Measurements from ENCODE around the gene ATP5F1E.

ATP5F1E gene

GRCh38 chr20:59030911-59031563 lies 1.1 kb downstream of the ATP5F1E start:
- H3K4me3 ChIP-seq (replicated peaks; ENCODE audit: low read depth, low read length) = peak overlapping the region; percentile 94
- no peak for DNase-seq (ENCODE audit: extremely low read depth, insufficient read length)
- no peaks in the 10 kb centered on the region for H3K27me3 ChIP-seq (replicated peaks; ENCODE audit: control insufficient read depth, insufficient read depth, low read length)
- peaks cover 15% of the 10 kb centered on the region for H3K36me3 ChIP-seq (ENCODE audit: control insufficient read depth, insufficient read depth, low read length)
- TF ChIP-seq, protein P1, sequence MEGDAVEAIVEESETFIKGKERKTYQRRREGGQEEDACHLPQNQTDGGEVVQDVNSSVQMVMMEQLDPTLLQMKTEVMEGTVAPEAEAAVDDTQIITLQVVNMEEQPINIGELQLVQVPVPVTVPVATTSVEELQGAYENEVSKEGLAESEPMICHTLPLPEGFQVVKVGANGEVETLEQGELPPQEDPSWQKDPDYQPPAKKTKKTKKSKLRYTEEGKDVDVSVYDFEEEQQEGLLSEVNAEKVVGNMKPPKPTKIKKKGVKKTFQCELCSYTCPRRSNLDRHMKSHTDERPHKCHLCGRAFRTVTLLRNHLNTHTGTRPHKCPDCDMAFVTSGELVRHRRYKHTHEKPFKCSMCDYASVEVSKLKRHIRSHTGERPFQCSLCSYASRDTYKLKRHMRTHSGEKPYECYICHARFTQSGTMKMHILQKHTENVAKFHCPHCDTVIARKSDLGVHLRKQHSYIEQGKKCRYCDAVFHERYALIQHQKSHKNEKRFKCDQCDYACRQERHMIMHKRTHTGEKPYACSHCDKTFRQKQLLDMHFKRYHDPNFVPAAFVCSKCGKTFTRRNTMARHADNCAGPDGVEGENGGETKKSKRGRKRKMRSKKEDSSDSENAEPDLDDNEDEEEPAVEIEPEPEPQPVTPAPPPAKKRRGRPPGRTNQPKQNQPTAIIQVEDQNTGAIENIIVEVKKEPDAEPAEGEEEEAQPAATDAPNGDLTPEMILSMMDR (IDR thresholded peaks at IDR 0.05; ENCODE audit: insufficient read depth, low read length, poor library complexity, severe bottlenecking) = no peak

GRCh38 chr20:59028812-59029211 lies 3.3 kb downstream of the ATP5F1E start:
- peak overlapping the region; percentile 10; the same call in 1 of the 2 replicates for H3K4me3 ChIP-seq (replicated peaks; ENCODE audit: low read depth, low read length)
- no peak for DNase-seq (ENCODE audit: extremely low read depth, insufficient read length)
- TF ChIP-seq, protein P1 (IDR thresholded peaks at IDR 0.05; ENCODE audit: insufficient read depth, low read length, poor library complexity, severe bottlenecking) = no peak
- no peaks in the 10 kb centered on the region for H3K27me3 ChIP-seq (replicated peaks; ENCODE audit: control insufficient read depth, insufficient read depth, low read length)
- H3K36me3 ChIP-seq (ENCODE audit: control insufficient read depth, insufficient read depth, low read length) = peaks cover 20% of the 10 kb centered on the region

- TF ChIP-seq, protein P1 (IDR thresholded peaks at IDR 0.05; ENCODE audit: insufficient read depth, low read length, poor library complexity, severe bottlenecking) = no peak
- Histone ChIP-seq H3K4me3 (replicated peaks; ENCODE audit: low read depth, low read length) (no peak overlapping the region), H3K36me3 (ENCODE audit: control insufficient read depth, insufficient read depth, low read length) (peaks cover 26% of the 10 kb centered on the region), H3K27me3 (replicated peaks; ENCODE audit: control insufficient read depth, insufficient read depth, low read length) (no peaks in the 10 kb centered on the region)
- DNase-seq (ENCODE audit: extremely low read depth, insufficient read length) = no peak
These were observed 4.3 kb downstream of the ATP5F1E start for GRCh38 chr20:59027741-59028320.

DNA sequence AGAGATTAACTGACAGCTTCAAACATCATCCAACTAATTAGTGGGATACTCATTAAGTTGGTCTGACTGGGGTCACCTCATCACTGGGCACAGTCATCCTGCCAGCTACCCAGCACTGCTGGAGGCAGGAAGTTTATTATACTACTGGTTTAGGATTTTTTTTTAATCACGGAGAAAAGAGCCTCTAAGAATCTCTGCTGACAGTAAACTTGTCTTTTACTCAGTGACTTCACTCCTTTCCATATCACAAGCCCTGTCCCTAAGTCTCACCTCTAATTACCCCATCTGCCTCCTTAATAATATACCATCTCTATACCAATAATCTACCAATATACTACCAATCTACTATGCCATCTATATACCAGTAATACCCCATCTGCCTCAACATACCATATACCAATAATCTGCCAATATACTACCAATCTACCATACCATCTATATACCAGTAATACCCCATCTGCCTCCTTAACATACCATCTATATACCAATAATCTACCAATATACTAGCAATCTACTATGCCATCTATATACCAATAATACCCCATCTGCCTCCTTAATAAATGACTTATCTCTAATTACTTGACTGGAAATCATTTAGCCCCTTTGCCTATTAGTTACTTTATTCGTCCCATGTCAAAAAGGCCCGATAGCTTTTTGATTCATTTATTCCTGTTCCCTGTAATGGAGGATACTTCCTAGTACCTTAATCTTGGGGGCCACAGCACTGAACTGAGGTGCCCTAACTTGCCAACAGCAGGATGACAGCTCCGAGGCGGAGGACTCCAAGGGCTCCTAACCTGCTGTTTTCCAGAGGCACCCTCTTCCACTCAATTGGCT lies 5.0 kb downstream of the ATP5F1E start:
- no peak for DNase-seq (ENCODE audit: extremely low read depth, insufficient read length)
- Histone ChIP-seq H3K27me3 (replicated peaks; ENCODE audit: control insufficient read depth, insufficient read depth, low read length) (no peaks in the 10 kb centered on the region), H3K36me3 (ENCODE audit: control insufficient read depth, insufficient read depth, low read length) (peaks cover 28% of the 10 kb centered on the region), H3K4me3 (replicated peaks; ENCODE audit: low read depth, low read length) (no peak overlapping the region)
- TF ChIP-seq, protein P1 (IDR thresholded peaks at IDR 0.05; ENCODE audit: insufficient read depth, low read length, poor library complexity, severe bottlenecking) = no peak

DNA sequence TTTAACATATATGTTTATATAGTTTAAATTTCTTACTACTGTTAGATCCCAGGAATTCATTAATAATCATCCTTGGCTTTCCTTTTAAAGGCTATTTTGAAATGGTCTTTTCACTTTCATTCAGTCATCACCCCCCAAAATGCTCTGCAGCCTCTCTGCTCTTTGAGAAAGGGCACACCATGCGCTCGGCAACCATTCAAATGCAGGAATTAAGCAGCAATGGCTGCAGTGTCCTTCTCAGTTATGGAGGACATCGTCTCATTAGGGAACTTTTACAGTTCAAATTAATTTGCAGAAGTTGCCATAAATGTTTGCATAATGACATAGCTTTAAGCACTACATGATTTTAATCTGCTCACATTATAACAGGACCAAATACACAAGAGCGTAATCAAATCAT lies 6.6 kb downstream of the ATP5F1E start:
- Histone ChIP-seq H3K4me3 (replicated peaks; ENCODE audit: low read depth, low read length) (no peak overlapping the region), H3K27me3 (replicated peaks; ENCODE audit: control insufficient read depth, insufficient read depth, low read length) (no peaks in the 10 kb centered on the region), H3K36me3 (ENCODE audit: control insufficient read depth, insufficient read depth, low read length) (peaks cover 28% of the 10 kb centered on the region)
- no peak for DNase-seq (ENCODE audit: extremely low read depth, insufficient read length)
- TF ChIP-seq, protein P1 (IDR thresholded peaks at IDR 0.05; ENCODE audit: insufficient read depth, low read length, poor library complexity, severe bottlenecking) = no peak

All from GM06990 (cell line).